Measurements from ENCODE around the gene RAP1A.

Gene RAP1A

GRCh38 chr1:111643696-111644095, 24.1 kb downstream of the RAP1A start:
- H3K27ac ChIP-seq = no peak overlapping the region
- POLR2A ChIA-PET (ENCODE audit: low non-redundant PET) = no interaction called here

GRCh38 chr1:111644506-111644905, 24.9 kb downstream of the RAP1A start:
- ChIA-PET CTCF (no interaction called here), POLR2A (ENCODE audit: low non-redundant PET) (no interaction called here)
- no peak overlapping the region for H3K27ac ChIP-seq
- TF ChIP-seq, protein P1, sequence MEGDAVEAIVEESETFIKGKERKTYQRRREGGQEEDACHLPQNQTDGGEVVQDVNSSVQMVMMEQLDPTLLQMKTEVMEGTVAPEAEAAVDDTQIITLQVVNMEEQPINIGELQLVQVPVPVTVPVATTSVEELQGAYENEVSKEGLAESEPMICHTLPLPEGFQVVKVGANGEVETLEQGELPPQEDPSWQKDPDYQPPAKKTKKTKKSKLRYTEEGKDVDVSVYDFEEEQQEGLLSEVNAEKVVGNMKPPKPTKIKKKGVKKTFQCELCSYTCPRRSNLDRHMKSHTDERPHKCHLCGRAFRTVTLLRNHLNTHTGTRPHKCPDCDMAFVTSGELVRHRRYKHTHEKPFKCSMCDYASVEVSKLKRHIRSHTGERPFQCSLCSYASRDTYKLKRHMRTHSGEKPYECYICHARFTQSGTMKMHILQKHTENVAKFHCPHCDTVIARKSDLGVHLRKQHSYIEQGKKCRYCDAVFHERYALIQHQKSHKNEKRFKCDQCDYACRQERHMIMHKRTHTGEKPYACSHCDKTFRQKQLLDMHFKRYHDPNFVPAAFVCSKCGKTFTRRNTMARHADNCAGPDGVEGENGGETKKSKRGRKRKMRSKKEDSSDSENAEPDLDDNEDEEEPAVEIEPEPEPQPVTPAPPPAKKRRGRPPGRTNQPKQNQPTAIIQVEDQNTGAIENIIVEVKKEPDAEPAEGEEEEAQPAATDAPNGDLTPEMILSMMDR (conservative IDR thresholded peaks at IDR 0.05; ENCODE audit: low read depth) = no peak
- no peak for DNase-seq (ENCODE audit: low spot score)

More at GRCh38 chr1:111643696-111644095, 24.1 kb downstream of the RAP1A start:
- no peak for DNase-seq (ENCODE audit: low spot score)
- CTCF ChIA-PET = no interaction called here
- TF ChIP-seq, protein P1 (conservative IDR thresholded peaks at IDR 0.05; ENCODE audit: low read depth) = no peak

DNA sequence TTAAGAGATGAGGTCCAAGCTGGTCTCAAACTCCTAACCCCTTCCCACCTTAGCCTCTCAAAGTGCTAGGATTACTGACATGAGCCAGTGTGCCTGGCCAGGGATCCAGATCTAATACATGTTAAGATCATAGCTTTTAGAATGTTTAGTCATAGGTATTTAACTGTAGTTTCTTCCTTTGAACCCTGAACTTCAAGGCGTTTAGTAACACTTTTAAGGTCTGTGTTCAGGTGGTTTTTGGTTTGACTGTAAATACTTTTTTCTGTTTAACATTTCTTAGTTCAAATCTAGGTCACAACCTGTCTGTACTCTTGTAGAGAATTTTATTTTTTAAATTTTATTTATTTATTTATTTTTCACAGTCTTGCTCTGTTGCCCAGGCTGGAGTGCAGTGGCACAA, 28.1 kb downstream of the RAP1A start:
- ChIA-PET POLR2A (ENCODE audit: low non-redundant PET) (no interaction called here), CTCF (interaction anchor here (0.7 kb wide), 1 partner anchor 51 kb away, joined by 3 read pairs; no protein-coding TSS in a partner anchor)
- no peak overlapping the region for H3K27ac ChIP-seq
- TF ChIP-seq, protein P1 (conservative IDR thresholded peaks at IDR 0.05; ENCODE audit: low read depth) = no peak
- no peak for DNase-seq (ENCODE audit: low spot score)

DNA sequence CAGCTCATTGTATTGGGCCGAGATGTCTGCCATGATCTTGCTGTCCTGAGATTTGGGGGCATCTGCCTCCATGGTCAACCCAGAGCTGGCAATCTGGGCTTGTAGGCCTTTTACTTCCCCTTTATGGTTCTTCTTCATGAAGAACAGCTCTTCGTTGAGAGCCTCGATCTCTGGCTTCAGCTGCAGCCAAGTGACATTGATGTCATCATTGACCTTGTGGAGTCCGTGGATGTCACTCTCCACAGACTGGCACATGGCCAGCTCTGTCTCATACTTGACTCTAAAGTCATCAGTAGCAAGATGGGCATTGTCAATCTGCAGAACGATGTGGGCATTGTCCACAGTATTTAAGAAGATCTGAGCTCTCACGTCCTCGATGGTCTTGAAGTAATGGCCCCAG, 29.2 kb downstream of the RAP1A start:
- TF ChIP-seq, protein P1 (conservative IDR thresholded peaks at IDR 0.05; ENCODE audit: low read depth) = no peak
- no peak overlapping the region for H3K27ac ChIP-seq
- POLR2A ChIA-PET (ENCODE audit: low non-redundant PET) = no interaction called here
- DNase-seq (ENCODE audit: low spot score) = no peak
- CTCF ChIA-PET = interaction anchor here (1.0 to 1.2 kb wide), 2 partner anchors 141 to 167 kb away, joined by 3 read pairs; no protein-coding TSS in a partner anchor

GRCh38 chr1:111649227-111649626, 29.6 kb downstream of the RAP1A start:
- no peak overlapping the region for H3K27ac ChIP-seq
- TF ChIP-seq, protein P1 (conservative IDR thresholded peaks at IDR 0.05; ENCODE audit: low read depth) = no peak
- no peak for DNase-seq (ENCODE audit: low spot score)
- CTCF ChIA-PET = interaction anchor here (1.0 to 1.2 kb wide), 2 partner anchors 141 to 167 kb away, joined by 3 read pairs; no protein-coding TSS in a partner anchor
- POLR2A ChIA-PET (ENCODE audit: low non-redundant PET) = no interaction called here

DNA sequence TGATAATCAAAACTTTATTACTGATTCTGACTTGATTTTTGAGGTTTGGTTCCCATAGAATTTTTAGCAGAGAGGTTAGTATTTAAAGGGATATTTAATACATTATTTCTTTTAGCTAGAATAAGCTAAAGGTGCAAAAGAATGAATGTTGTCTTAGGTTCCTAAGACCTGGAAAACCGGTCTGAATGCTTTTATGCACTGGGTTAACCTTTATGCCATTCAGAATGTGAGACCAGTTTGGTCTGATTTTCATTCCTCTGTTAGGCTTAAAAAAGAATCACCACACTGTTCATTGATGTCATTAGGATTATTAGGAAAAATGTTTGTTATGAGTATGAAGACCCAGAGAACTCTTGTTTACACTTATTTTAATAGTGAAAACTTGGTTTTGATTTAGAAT, 30.1 kb downstream of the RAP1A start:
- TF ChIP-seq, protein P1 (conservative IDR thresholded peaks at IDR 0.05; ENCODE audit: low read depth) = no peak
- ChIA-PET POLR2A (ENCODE audit: low non-redundant PET) (no interaction called here), CTCF (interaction anchor here (1.2 kb wide), 1 partner anchor 142 kb away, joined by 3 read pairs; no protein-coding TSS in a partner anchor)
- no peak overlapping the region for H3K27ac ChIP-seq
- peak; percentile 14 for DNase-seq (ENCODE audit: low spot score)

Data from RWPE1 (cell line).